Neuronal stem cell (in vitro differentiated cells): ENCODE results near the gene MPP4.

Experiments
- DNase-seq: peaks from one replicate; pipeline ENCODE4 v3.0.0-alpha.2; 2013; ENCODE audit warnings: low spot score
- H2AFZ ChIP-seq: one replicate; pipeline ENCODE4 v1.6.1; 2013; ENCODE audit warnings: mild to moderate bottlenecking, low read length, inconsistent platforms
- H2AK5ac ChIP-seq: 2 replicates; pipeline ENCODE4 v1.6.1; 2013; ENCODE audit warnings: low read depth, mild to moderate bottlenecking, inconsistent platforms, low read length, moderate library complexity, mixed read lengths
- H2BK120ac ChIP-seq: 2 replicates; pipeline ENCODE4 v1.6.1; 2013; ENCODE audit warnings: low read depth, mild to moderate bottlenecking, inconsistent platforms, low read length, moderate library complexity, mixed read lengths
- H2BK12ac ChIP-seq: one replicate; pipeline ENCODE4 v1.6.1; 2013; ENCODE audit warnings: low read length, inconsistent platforms
- H2BK15ac ChIP-seq: 2 replicates; pipeline ENCODE4 v1.6.1; 2013; ENCODE audit warnings: mild to moderate bottlenecking, low read length, inconsistent platforms, mixed read lengths
- H2BK5ac ChIP-seq: one replicate; pipeline ENCODE4 v1.6.1; 2013; ENCODE audit warnings: inconsistent platforms, mild to moderate bottlenecking, low read length, moderate library complexity
- H3K14ac ChIP-seq: one replicate; pipeline ENCODE4 v1.6.1; 2013; ENCODE audit warnings: low read length, inconsistent platforms
- H3K18ac ChIP-seq: 2 replicates; pipeline ENCODE4 v1.6.1; 2013; ENCODE audit warnings: low read length, inconsistent platforms
- H3K23ac ChIP-seq: 2 replicates; pipeline ENCODE4 v1.6.1; 2013; ENCODE audit warnings: low read depth, mild to moderate bottlenecking, mixed read lengths, low read length, inconsistent platforms; ENCODE audit not compliant: poor library complexity
- H3K27ac ChIP-seq: replicated peaks from 3 replicates; pipeline ENCODE4 v1.5.1; 2013; ENCODE audit warnings: low read length, inconsistent platforms
- H3K27me3 ChIP-seq, 3 experiments: 2 replicates each; pipeline ENCODE4 v1.6.1; 2013; ENCODE audit warnings: low read length in 3 of 3, mild to moderate bottlenecking in 2 of 3, inconsistent platforms in 1 of 3, low read depth in 1 of 3, mixed read lengths in 1 of 3, moderate library complexity in 1 of 3; ENCODE audit not compliant: control insufficient read depth in 3 of 3, insufficient read depth in 3 of 3
- H3K36me3 ChIP-seq, 2 donors: replicated peaks in 1 of 2; 2 replicates each; pipeline ENCODE4 v1.6.1; 2013; ENCODE audit warnings: low read length in 2 of 2; ENCODE audit not compliant: control insufficient read depth in 2 of 2, insufficient read depth in 2 of 2
- H3K4ac ChIP-seq: 2 replicates; pipeline ENCODE4 v1.6.1; 2013; ENCODE audit warnings: inconsistent platforms, mild to moderate bottlenecking, low read length, moderate library complexity
- H3K4me1 ChIP-seq, 2 donors: 1 replicate in 1 of 2; 2 replicates in 1 of 2; pipeline ENCODE4 v1.6.1; 2013; ENCODE audit warnings: low read length in 2 of 2, low read depth in 1 of 2; ENCODE audit not compliant: control insufficient read depth in 2 of 2, insufficient read depth in 1 of 2
- H3K4me2 ChIP-seq: one replicate; pipeline ENCODE4 v1.6.1; 2013; ENCODE audit warnings: mild to moderate bottlenecking, low read length, inconsistent platforms; ENCODE audit not compliant: insufficient read depth, poor library complexity, severe bottlenecking
- H3K4me3 ChIP-seq, 2 donors: 2 replicates each; pipeline ENCODE4 v1.5.1; 2013; ENCODE audit warnings: low read length in 2 of 2, mild to moderate bottlenecking in 2 of 2, inconsistent platforms in 1 of 2, moderate library complexity in 1 of 2
- H3K79me1 ChIP-seq: one replicate; pipeline ENCODE4 v1.6.1; 2013; ENCODE audit warnings: low read depth, mild to moderate bottlenecking, inconsistent platforms, low read length, moderate library complexity
- H3K9ac ChIP-seq: one replicate; pipeline ENCODE4 v1.6.1; 2013; ENCODE audit warnings: mild to moderate bottlenecking, low read depth, low read length, inconsistent platforms; ENCODE audit not compliant: poor library complexity
- H3K9me3 ChIP-seq, 2 donors: replicated peaks in 1 of 2; 2 replicates each; pipeline versions ENCODE3 to v1.6.1; 2013; ENCODE audit warnings: low read length in 2 of 2, mild to moderate bottlenecking in 2 of 2, inconsistent platforms in 1 of 2, low read depth in 1 of 2, mixed read lengths in 1 of 2, moderate library complexity in 1 of 2; ENCODE audit not compliant: control insufficient read depth in 2 of 2, insufficient read depth in 1 of 2
- H4K8ac ChIP-seq: one replicate; pipeline ENCODE4 v1.6.1; 2013; ENCODE audit warnings: low read depth, mild to moderate bottlenecking, inconsistent platforms, low read length, moderate library complexity
- H4K91ac ChIP-seq: one replicate; pipeline ENCODE4 v1.6.1; 2013; ENCODE audit warnings: low read length, low read depth, mild to moderate bottlenecking, inconsistent platforms; ENCODE audit not compliant: poor library complexity
- WGBS, 2 donors: extraction: QIAGEN DNeasy Blood & Tissue Kit; methylation state at CpG; one replicate each; pipeline ENCODE4 v1.1.7; 2013; ENCODE audit warnings: missing lambda C conversion rate in 2 of 2, mixed read lengths in 1 of 2; ENCODE audit not compliant: insufficient read length in 2 of 2, insufficient replicate concordance in 1 of 2; ENCODE audit errors: extremely low coverage in 2 of 2; 5-methylcytosine and 5-hydroxymethylcytosine counted together

Gene MPP4

GRCh38 chr2:201733544-201733943, 35.1 kb upstream of the MPP4 start:
- Histone ChIP-seq H3K36me3 (peaks cover 5 to 83% of the 10 kb centered on the region in 2 donors), H3K4ac (no peak overlapping the region), H2BK120ac (no peak overlapping the region), H3K27me3 (no peaks in the 10 kb centered on the region), H3K14ac (no peak overlapping the region), H2BK12ac (no peak overlapping the region), H3K9ac (no peak overlapping the region), H3K4me1 (no peaks in the 10 kb centered on the region), H3K27ac (no peak overlapping the region), H3K9me3 (peaks cover 0 to 9% of the 10 kb centered on the region in 2 donors), H3K23ac (no peak overlapping the region), H2AFZ (no peak overlapping the region), H2AK5ac (no peak overlapping the region), H2BK15ac (no peak overlapping the region), H2BK5ac (no peak overlapping the region), H3K18ac (no peak overlapping the region), H3K79me1 (no peaks in the 10 kb centered on the region), H4K8ac (no peak overlapping the region), H3K4me3 (no peak overlapping the region), H4K91ac (no peak overlapping the region), H3K4me2 (no peak overlapping the region)
- DNase-seq: no peak
- WGBS, 2 donors: no CpG with 5 or more reads among the region's 1 CpG

GRCh38 chr2:201730651-201731285, 32.3 kb upstream of the MPP4 start:
- no peak overlapping the region for H3K4ac ChIP-seq
- H3K36me3 ChIP-seq: peaks cover 10 to 81% of the 10 kb centered on the region in 2 donors
- no peak overlapping the region for H3K18ac ChIP-seq
- no peak overlapping the region for H2BK5ac ChIP-seq
- no peak overlapping the region for H3K27ac ChIP-seq
- H3K4me2 ChIP-seq: no peak overlapping the region
- H3K4me3 ChIP-seq: no peak overlapping the region
- H3K27me3 ChIP-seq: no peaks in the 10 kb centered on the region
- H3K4me1 ChIP-seq: no peaks in the 10 kb centered on the region
- DNase-seq: no peak
- no peak overlapping the region for H3K23ac ChIP-seq
- H3K9me3 ChIP-seq: no peaks in the 10 kb centered on the region
- no peak overlapping the region for H4K91ac ChIP-seq
- no peak overlapping the region for H2BK120ac ChIP-seq
- H2AK5ac ChIP-seq: no peak overlapping the region
- H2BK15ac ChIP-seq: no peak overlapping the region
- H4K8ac ChIP-seq: no peak overlapping the region
- H2AFZ ChIP-seq: no peak overlapping the region
- no CpG with 5 or more reads among the region's 5 CpGs for WGBS, 2 donors
- H3K9ac ChIP-seq: no peak overlapping the region
- no peaks in the 10 kb centered on the region for H3K79me1 ChIP-seq
- H3K14ac ChIP-seq: no peak overlapping the region
- H2BK12ac ChIP-seq: no peak overlapping the region

GRCh38 chr2:201715459-201715858, 17.0 kb upstream of the MPP4 start:
- Histone ChIP-seq H2BK5ac (no peak overlapping the region), H3K23ac (no peak overlapping the region), H2BK12ac (no peak overlapping the region), H3K14ac (no peak overlapping the region), H3K4me3 (no peak overlapping the region), H3K79me1 (no peaks in the 10 kb centered on the region), H3K4me1 (no peaks in the 10 kb centered on the region), H3K9ac (no peak overlapping the region), H2AK5ac (no peak overlapping the region), H3K4me2 (no peak overlapping the region), H3K4ac (no peak overlapping the region), H3K36me3 (peaks cover 16 to 80% of the 10 kb centered on the region in 2 donors), H3K27me3 (no peaks in the 10 kb centered on the region), H3K9me3 (peaks cover 0 to 8% of the 10 kb centered on the region in 2 donors), H3K18ac (no peak overlapping the region), H4K91ac (no peak overlapping the region), H3K27ac (no peak overlapping the region), H4K8ac (no peak overlapping the region), H2AFZ (no peak overlapping the region), H2BK15ac (no peak overlapping the region), H2BK120ac (no peak overlapping the region)
- WGBS, 2 donors: no CpG with 5 or more reads among the region's 6 CpGs
- no peak for DNase-seq

GRCh38 chr2:201712726-201713125, 14.3 kb upstream of the MPP4 start:
- Histone ChIP-seq H3K79me1 (no peaks in the 10 kb centered on the region), H3K27me3 (no peaks in the 10 kb centered on the region), H2BK15ac (no peak overlapping the region), H3K27ac (no peak overlapping the region), H2BK12ac (no peak overlapping the region), H4K91ac (no peak overlapping the region), H3K23ac (no peak overlapping the region), H3K4ac (no peak overlapping the region), H3K36me3 (peaks cover 20 to 92% of the 10 kb centered on the region in 2 donors), H3K4me1 (no peaks in the 10 kb centered on the region), H2BK5ac (no peak overlapping the region), H2AK5ac (no peak overlapping the region), H2BK120ac (no peak overlapping the region), H4K8ac (no peak overlapping the region), H3K14ac (no peak overlapping the region), H3K4me2 (no peak overlapping the region), H3K18ac (no peak overlapping the region), H2AFZ (no peak overlapping the region), H3K9me3 (no peaks in the 10 kb centered on the region), H3K4me3 (no peak overlapping the region), H3K9ac (no peak overlapping the region)
- DNase-seq: no peak
- no CpG with 5 or more reads among the region's 1 CpG for WGBS, 2 donors
